ENCODE results near the gene PPIL6. TPM values are rescaled to one million over a fixed set of nuclear protein-coding genes. Genes with fewer than 3 reads are reported as not detected.

PPIL6 gene
- total RNA-seq, 2 donors from 2014 or later, result 0.17 to 0.56 TPM

Other genes with a start within 250 kb of the PPIL6 start
- 100 to 1,000 TPM; 164 to 215 TPM for gene CD164, start 58.2 kb downstream of the PPIL6 start, total RNA-seq
- gene SMPD2, start 96 bp upstream of the PPIL6 start, total RNA-seq, result 1 to 10 TPM; 6.7 to 8.8 TPM
- 10 to 100 TPM; 70.4 to 76.7 TPM for gene MICAL1, start 15.1 kb upstream of the PPIL6 start, total RNA-seq
- gene ZBTB24, start 42.6 kb upstream of the PPIL6 start, total RNA-seq, result 10 to 100 TPM; 14.2 to 15.9 TPM